Measurements from ENCODE around the gene TRAPPC3L. TPM values are rescaled to one million over a fixed set of nuclear protein-coding genes. Genes with fewer than 3 reads are reported as not detected.
A peak's percentile ranks its signal among the peaks of the same experiment; 100 is the strongest.

The TRAPPC3L gene
- total RNA-seq, 1 experiment from 2014 or later, result not detected

DNA sequence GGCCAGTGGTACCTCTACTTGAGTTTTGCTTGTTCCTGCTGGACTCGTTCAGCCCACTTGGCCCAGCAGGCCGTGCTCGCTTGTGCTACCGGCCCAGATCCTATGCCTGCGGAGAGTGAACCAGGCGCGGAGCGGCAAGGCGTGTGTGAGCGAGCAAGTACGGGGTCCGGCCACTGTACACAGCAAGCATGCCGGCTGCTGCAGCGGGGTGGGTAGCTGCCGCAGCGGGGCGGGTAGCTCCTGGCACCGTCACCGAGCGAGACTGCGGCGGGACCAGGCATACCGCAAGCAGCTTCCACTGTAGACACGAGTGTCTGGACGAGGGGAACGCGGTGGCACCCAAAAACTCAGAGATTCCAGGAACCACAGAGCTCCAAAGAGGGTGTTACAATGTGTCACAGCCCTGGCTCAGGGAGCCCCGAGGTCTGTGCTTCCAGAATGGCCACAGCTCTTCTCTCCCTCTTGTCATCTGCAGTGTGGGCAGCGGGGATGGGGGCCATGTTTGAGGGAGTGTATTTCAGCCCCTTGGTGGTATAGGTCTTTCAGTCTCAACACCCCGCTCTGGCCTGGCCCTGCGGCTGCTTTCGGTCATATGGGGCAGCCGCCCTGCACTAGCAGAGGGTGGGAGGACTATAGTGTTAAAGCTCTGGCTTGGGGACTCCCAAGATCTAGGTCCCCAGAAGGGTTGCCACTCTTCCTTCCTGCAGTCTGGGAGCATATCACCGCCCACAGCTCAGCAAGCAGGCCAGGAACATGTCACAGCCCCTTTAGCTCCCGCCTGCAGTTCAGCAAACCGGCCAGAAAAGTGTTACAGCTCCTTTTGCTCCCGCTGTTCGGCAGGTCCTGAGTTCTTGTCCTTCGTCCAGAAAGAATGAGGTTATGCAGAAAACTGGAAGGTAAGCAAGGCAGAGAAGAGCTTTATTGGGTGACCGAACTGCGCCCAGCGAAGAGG is 19.7 kb upstream of the TRAPPC3L start:
- H4K8ac ChIP-seq (replicated peaks; ENCODE audit: insufficient read length, low read depth, low read length), result no peak overlapping the region
- H2BK20ac ChIP-seq (ENCODE audit: low read depth, low read length, poor library complexity, severe bottlenecking), result no peak overlapping the region
- H3K56ac ChIP-seq (ENCODE audit: insufficient read length, low read depth, low read length), result no peak overlapping the region
- H2AK5ac ChIP-seq (ENCODE audit: insufficient read length, low read length), result no peak overlapping the region
- no peaks in the 10 kb centered on the region for H3K79me2 ChIP-seq (ENCODE audit: insufficient read depth, low read length)
- H3K4me1 ChIP-seq (ENCODE audit: insufficient read depth, low read length), result no peaks in the 10 kb centered on the region
- H4K91ac ChIP-seq (ENCODE audit: insufficient read length, low read depth, low read length), result no peak overlapping the region
- H3K27ac ChIP-seq (ENCODE audit: insufficient read length, low read depth, low read length), result no peak overlapping the region
- no peaks in the 10 kb centered on the region for H3K9me3 ChIP-seq (ENCODE audit: control insufficient read depth, low read depth, low read length)
- no peak overlapping the region for H3K14ac ChIP-seq (ENCODE audit: insufficient read depth, low read length)
- no CpG with 5 or more reads among the region's 42 CpGs for WGBS (ENCODE audit: extremely low coverage, insufficient read length, low lambda C conversion rate)
- no peak overlapping the region for H3K23ac ChIP-seq (ENCODE audit: insufficient read length, low read depth, low read length)
- no peak overlapping the region for H3T11ph ChIP-seq (ENCODE audit: low read length)
- Mint-ChIP-seq H3K9me3 (no peaks in the 10 kb centered on the region), H3K27me3 (ENCODE audit: low read depth) (peaks cover 12% of the 10 kb centered on the region), H3K36me3 (ENCODE audit: insufficient read depth in 1 of 3, low read depth in 3 of 3) (no peaks in the 10 kb centered on the region), H3K27ac (no peak overlapping the region), H3K4me1 (peaks cover 8% of the 10 kb centered on the region in 2 experiments; a peak in 3 of 4 replicates), H3K4me3 (no peak overlapping the region)
- no peak overlapping the region for H2BK5ac ChIP-seq (ENCODE audit: insufficient read length, low read length)
- no peak for DNase-seq
- H2BK12ac ChIP-seq (ENCODE audit: insufficient read length, low read depth, low read length), result no peak overlapping the region
- no peaks in the 10 kb centered on the region for H3K23me2 ChIP-seq (ENCODE audit: insufficient read length, low read depth, low read length, poor library complexity, severe bottlenecking)
- peak overlapping the region; percentile 60 for H4K5ac ChIP-seq (ENCODE audit: insufficient read length, low read depth, low read length)
- H2BK15ac ChIP-seq (ENCODE audit: low read depth, low read length), result no peak overlapping the region
- TF ChIP-seq, protein P1, sequence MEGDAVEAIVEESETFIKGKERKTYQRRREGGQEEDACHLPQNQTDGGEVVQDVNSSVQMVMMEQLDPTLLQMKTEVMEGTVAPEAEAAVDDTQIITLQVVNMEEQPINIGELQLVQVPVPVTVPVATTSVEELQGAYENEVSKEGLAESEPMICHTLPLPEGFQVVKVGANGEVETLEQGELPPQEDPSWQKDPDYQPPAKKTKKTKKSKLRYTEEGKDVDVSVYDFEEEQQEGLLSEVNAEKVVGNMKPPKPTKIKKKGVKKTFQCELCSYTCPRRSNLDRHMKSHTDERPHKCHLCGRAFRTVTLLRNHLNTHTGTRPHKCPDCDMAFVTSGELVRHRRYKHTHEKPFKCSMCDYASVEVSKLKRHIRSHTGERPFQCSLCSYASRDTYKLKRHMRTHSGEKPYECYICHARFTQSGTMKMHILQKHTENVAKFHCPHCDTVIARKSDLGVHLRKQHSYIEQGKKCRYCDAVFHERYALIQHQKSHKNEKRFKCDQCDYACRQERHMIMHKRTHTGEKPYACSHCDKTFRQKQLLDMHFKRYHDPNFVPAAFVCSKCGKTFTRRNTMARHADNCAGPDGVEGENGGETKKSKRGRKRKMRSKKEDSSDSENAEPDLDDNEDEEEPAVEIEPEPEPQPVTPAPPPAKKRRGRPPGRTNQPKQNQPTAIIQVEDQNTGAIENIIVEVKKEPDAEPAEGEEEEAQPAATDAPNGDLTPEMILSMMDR (conservative IDR thresholded peaks at IDR 0.05), result no peak
- H3K4me2 ChIP-seq (ENCODE audit: insufficient read depth, insufficient read length, low read length), result no peak overlapping the region
- H3K18ac ChIP-seq (ENCODE audit: insufficient read length, low read depth, low read length), result no peak overlapping the region
- H2AFZ ChIP-seq (ENCODE audit: low read length), result peak overlapping the region; percentile 65
- H3K79me1 ChIP-seq (ENCODE audit: insufficient read depth, low read depth, low read length, poor library complexity, severe bottlenecking), result no peaks in the 10 kb centered on the region
- H3K4ac ChIP-seq (ENCODE audit: low read depth, low read length), result no peak overlapping the region
- H4K20me1 ChIP-seq (ENCODE audit: control insufficient read depth, insufficient read depth, insufficient read length), result no peaks in the 10 kb centered on the region
- no peak overlapping the region for H3K9ac ChIP-seq (ENCODE audit: extremely low read depth, insufficient read length, low read length)
- H2BK120ac ChIP-seq (ENCODE audit: low read depth, low read length, poor library complexity, severe bottlenecking), result no peak overlapping the region
- no peaks in the 10 kb centered on the region for H3K27me3 ChIP-seq (ENCODE audit: insufficient read depth, low read length)

All from H9 (cell line).